Stomach (tissue), 4 donors: ENCODE data around the gene LGALS1.

Experiments
- CTCF ChIP-seq, 7 experiments: fragments of 450-650 bp in 4 of 7; fragments of 200-600 bp in 3 of 7; sonication (generic) in 3 of 7; IDR thresholded peaks; one replicate each; pipeline ENCODE4 v1.5.1; 2016 to 2019; ENCODE audit warnings: antibody characterized with exemption in 7 of 7, control low read depth in 2 of 7, mild to moderate bottlenecking in 1 of 7
- EP300 ChIP-seq: sonication (generic); formaldehyde crosslinking; IDR thresholded peaks from one replicate; pipeline ENCODE4 v1.6.1; 2017; ENCODE audit warnings: antibody characterized with exemption
- POLR2A ChIP-seq, 4 donors: fragments of 450-650 bp; IDR thresholded peaks; one replicate each; pipeline ENCODE4 v1.6.1; 2016; ENCODE audit warnings: antibody characterized with exemption in 4 of 4, control low read depth in 2 of 4, mild to moderate bottlenecking in 1 of 4, moderate library complexity in 1 of 4

- no peak for TF ChIP-seq CTCF (IDR thresholded peaks at IDR 0.05)
- TF ChIP-seq POLR2A (IDR thresholded peaks at IDR 0.05): no peak
- TF ChIP-seq EP300: no peak
Observed at GRCh38 chr22:37659066-37659896, 16.2 kb upstream of the LGALS1 start.
